ENCODE measurements around the gene FAR2.

GRCh38 chr12:29333178-29333577 is 184.1 kb downstream of the FAR2 start:
- TF ChIP-seq CTCF (IDR thresholded peaks at IDR 0.05): no peak
- TF ChIP-seq ZFX (IDR thresholded peaks at IDR 0.05; ENCODE audit: borderline replicate concordance): no peak
